GM04504 (cell line): ENCODE data around the gene RBM19.
A peak's percentile ranks its signal among the peaks of the same experiment; 100 is the strongest.
"Not testable (repeated sequence)": the region's sequence is repeated elsewhere in the genome, so short reads cannot be mapped to it uniquely, and the experiment has no call there.

ENCODE experiments used
- DNase-seq: peaks from one replicate; pipeline ENCODE4 v3.0.0-alpha.2; 2012; ENCODE audit warnings: low read depth

RBM19 gene

DNA sequence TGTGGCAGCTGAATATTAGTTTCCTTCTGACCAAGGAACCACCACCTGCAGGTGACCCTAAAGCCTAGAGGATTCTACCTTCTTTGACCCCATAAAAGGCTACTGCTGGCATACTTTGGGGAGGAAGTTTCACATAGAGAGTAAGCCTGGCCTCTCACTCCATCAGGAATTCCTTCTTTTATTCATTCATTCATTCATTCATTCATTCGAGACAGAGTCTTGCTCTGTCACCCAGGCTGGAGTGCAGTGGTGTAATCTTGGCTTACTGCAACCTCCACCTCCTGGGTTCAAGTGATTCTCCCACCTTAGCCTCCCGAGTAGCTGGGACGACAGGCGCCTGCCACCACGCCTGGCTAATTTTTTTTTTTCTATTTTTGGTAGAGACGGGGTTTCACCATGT lies 64.8 kb downstream of the RBM19 start:
- not testable (repeated sequence) for DNase-seq

DNA sequence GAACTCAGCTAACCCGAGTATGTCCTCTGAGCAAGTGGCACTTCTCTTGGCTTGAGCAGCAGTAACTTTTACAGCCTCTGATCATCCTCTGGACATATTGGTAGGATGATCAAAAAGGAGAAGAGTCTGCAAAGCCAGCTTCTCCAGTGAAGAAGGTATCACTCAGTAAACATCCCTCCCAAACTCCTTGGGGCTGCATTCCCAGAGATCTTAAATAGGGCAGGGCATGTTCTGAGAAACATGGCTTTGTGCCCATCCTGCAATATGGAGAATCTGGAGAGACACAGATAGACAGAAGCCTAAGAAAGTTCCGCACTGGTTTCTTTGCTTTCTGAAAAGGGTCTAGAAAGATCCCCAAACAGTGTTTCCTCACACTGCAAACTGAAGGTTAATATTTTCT lies 65.4 kb downstream of the RBM19 start:
- no peak for DNase-seq

DNA sequence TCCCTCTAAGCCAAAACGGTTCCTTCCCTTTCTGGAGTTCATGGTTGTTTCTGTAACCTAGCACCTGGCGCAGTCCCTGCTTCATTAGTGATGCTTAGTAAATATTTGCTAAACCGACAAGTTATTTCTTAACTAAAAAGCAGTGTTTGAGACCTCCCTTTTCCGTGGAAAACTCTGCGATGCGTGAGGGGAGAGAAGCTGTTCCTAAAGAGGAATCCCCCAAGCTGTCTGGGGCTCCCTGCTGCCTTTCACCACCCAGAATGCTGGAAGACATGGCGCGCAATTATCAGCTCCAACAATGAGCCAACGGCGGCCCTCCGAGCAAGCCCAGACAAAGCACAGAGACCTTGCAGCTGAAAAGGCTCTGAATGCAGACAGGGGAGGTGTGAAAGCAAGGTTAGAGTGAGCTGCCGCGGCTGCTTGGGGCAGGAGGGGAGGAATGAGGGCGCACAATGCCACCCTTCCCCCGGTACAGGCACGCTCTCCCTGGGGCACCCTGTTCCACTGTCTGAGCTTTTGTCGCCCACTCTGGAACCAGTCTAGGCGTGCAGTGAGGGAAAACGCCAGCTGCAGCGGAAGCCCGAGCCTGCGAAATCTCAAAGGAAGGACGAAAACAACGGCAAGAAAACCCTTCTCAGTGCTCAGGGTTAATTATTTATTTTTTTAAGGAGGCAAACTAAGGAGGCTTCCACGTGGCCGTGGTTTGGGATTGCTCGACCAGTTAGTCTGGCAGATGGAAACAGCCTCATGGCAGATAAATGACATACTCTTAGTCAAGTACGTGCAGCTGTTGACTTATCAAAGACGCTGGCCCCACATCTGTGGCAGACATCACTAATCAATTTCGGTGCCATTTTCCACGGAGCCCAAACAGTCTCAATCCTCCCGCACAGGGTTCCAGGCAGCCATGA lies 66.3 kb downstream of the RBM19 start:
- DNase-seq: no peak

DNA sequence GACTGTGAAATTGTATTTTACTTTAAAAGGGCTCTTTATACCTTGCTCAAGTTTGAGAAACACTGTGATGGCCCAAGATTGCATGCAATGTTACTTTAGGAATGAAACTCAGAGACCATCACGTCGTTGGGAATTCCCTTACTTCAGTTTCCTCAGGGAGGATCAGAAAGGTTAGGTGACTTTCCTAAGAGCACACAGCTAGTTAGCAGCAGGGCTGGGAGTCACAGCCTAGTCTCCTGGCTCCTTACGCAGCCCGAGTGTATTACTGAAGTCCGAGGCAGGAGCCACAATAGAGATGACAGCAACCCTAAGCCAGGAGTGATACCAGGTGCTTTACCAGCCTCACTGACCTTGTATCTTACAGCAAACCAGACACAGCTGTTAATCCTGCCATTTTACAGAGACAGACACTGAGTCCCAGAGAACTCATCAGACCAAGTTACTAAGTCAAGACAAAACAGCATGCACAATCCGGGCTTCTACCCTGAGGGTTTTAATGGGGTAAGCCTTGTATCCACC lies 67.0 kb downstream of the RBM19 start:
- no peak for DNase-seq

DNA sequence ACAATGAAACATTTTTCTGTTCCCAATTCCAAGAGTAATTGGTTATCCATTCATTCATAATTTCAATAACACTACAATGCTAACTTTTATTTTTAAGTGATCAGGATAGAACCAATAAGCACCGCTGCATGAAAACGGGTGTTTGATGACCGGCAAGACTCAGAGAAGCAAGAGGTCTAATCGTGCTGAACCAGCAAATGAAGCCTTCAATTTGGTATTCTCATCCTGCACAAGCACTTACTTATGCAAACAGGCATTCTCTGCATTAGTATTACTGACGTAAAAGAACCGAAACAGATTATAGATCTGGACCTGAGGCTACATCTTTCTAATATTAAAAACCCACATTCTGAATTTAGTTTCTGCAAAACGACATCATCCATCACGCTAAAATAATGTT lies 67.7 kb downstream of the RBM19 start:
- no peak for DNase-seq

DNA sequence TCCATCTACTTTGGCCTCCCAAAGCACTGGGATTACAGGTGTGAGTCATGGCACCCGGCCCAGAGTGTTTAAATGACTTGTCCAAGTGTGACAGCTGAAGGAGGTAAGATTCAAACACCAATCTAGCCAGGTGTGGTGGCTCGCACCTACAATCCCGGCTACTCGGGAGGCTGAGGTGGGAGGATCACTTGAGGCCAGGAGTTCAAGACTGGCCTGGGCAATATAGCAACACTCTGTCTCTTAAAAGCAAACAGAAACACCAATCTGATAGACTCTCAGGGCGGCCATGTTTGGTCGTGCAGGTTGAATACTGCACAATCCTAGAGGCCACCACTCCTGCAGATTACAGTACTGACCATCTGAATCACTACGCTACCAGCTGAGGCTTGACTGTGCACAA lies 68.7 kb downstream of the RBM19 start:
- DNase-seq: no peak

DNA sequence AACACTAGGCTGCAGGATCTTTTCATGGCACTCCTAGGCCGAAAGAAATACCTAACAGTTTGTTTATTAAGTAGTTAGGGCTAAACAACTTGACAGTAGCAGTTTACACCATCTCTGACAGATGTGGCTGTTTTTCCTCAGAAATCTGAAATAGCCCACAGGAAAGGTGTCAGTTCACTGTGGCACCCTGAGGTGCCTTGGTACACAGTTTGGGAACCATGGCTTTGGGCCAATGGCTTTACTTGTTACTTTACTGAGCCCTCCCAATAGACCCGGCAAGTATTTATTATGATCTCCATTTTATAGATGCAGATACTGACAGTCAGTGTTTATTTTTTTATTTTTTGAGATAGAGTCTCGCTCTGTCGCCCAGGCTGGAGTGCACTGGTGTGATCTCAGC lies 69.3 kb downstream of the RBM19 start:
- no peak for DNase-seq

DNA sequence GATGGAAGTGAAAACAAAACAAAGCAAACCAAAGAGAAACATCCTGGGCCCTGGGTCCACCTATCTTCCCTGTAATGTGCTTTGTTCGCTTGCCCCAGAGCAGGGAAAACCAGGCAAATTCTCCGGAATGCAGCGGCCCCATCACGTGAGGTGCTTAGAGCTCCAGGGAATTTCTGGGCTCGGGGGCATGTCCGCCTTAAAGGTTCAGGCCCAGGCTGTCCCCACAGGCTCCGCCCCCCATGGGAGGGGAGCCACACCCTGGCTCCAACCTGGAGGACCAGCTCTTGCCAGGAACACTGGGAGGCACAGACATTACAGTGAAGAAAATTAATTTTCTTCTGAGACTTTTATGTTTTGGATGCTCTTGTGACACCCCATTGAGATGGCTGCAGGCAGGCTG lies 69.9 kb downstream of the RBM19 start:
- no peak for DNase-seq

DNA sequence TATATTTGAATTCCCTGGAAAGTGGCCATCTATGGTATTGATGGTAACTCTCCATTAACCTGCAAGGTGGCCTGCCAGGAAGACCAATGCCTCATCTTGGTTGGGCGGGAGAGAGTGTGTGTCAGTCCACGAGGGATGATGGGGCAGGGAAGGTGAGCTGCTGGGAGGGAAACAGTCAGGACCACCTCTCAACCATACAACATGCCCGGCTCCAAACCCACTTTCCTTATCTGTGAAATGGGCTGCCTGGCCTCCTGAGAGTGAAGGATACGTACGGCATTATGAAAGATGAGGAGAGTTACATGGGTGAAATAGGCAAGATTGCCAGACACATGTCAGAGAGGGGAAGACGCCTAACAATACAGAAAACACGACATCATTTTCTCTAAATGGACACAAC lies 70.9 kb downstream of the RBM19 start:
- no peak for DNase-seq

DNA sequence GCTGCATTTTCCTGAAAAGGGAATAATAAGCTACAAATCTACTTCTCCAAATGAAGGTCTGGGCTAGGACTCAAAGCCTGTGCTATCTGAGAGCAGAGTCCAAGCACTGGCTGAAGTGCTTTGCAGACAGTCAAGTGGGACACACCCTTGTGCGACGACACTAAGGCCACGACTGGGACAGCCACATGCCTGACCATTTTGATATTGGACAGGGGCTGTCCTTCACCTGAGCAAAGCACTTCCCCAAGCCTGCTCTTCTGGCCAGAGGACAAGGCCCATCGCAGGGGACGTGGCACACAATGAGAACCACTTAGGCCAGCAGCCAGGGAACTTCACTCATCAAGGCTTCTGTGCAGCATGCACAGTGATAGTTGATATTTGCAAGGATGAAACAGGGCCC lies 71.4 kb downstream of the RBM19 start:
- no peak for DNase-seq

DNA sequence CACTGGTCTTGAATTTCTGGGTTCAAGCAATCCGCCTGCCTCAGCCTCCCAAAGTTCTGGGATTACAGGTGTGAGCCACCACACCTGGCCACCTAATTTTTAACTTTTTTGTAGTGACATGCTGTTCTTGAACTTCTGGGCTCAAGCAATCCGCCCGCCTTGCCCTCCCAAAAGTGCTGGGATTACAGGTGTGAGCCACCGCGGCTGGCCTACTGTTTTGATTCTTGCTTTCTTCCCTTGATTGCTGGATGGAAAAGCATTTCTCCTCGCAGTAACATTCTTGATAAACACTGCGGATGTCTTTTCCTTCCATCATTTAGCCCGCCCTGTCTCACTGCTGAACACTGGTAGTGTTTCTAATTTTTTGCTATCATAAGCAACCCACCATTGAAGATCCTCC lies 72.9 kb downstream of the RBM19 start:
- no peak for DNase-seq

DNA sequence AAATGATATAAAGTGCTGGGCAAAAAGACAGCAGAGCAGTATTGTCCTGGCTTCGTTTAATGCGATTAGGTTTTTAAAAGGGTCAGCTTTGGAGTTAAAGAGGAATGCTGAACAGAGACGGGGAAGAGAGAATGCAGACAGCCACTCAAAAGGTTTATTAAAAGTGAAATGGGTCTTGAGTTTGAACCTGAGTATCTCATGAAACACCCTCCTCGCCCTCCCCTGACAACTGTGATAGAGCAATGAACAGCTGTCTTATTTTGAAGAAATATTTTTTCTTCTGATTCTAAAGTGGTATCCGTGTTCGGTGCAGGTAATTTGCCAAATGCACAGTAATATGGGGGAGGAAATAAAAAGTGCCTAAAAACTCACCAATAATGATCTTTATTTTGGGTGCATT lies 73.6 kb downstream of the RBM19 start:
- no peak for DNase-seq

DNA sequence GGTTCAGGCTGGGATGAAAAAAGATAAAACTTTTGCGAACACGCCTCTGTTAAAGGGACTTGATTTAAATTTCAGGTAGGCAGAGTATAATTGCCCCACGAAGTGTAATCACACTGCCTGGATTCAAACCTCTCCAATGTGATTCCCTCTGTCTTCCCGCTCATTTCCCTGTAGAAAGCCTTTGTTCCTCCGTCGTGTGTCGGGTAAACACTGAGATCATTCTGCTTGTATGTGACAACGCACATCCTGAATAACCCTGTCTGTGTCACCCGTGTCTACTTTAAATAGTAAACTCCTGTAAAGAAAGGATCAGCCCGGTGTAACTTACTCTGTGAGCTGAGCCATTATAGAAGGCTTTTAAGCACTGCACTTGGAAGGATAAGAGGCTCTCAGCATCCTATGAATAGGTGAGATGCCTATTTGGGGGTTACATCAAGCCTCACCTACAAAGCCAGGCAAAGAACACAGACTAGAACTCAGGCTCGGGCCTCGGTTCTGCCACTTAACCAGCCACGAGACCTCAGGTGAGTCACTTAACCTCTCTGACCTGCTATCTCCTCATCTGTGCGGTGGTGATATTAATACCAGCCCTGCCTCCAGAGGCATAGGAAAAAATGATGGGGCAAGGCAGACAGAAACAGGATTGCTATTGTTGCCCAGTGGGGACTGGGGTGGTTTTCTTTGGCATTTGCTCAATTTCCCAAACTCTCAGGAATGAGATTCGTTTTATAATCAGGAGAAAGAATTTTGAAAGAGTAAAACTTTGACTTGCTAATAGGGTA lies 74.2 kb downstream of the RBM19 start:
- no peak for DNase-seq

DNA sequence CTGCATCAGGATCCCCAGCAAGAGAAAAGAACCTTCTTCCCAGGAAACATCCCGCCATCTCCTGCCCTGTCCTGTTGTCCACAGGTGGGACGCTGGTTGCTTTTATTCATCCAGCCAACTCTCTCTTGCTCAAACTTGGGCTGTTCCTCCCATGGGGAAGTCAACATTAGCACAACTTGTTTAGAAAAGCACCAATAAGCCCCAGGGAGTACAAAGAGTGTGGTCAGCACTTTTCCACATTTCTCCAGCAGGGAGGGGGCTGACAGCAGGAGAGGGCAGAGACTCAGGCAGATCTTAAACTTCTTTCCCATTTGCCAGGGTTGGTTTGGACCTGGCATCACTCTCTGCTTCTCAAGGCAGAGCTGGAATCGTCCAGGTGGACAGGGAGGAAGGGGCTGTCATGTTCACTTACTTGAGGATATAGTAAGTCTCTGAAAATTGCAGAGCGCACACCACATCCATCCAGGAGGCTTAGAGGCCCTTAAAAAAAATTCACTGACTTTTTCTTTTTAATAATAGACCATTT lies 74.9 kb downstream of the RBM19 start:
- DNase-seq: no peak

DNA sequence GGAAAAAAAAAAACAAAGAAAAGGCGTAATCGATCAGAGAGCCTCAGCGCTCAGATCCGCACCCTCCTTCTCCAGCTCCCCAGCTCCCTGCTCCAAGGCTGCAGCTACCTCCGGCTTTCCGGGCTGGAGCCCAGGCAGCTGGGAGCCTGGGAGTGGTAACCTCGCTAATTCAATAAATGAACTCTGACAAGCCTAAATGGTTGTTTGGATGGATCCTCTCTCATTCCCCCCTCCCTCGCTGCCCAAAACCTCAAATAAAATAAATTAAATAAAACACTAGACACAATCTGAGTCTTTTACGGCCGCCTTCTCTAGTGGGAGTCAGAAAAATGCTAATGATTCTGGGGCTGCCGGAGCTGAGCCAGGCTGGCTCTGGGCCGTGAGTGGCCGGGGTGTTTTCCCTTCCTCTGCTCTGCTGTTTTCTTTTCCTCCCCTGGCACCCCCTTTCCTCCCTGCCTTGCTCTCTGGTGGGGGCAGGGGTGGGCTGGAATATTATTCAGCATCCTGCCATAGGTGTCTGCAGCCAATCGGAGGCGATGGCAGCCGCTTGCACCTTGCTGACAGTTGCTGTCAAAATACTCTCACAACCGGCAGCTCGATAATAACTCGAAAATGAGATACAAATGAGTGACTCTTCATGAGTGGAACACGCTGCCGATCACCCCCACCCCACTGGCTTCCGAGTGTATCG lies 76.1 kb downstream of the RBM19 start:
- no peak for DNase-seq

DNA sequence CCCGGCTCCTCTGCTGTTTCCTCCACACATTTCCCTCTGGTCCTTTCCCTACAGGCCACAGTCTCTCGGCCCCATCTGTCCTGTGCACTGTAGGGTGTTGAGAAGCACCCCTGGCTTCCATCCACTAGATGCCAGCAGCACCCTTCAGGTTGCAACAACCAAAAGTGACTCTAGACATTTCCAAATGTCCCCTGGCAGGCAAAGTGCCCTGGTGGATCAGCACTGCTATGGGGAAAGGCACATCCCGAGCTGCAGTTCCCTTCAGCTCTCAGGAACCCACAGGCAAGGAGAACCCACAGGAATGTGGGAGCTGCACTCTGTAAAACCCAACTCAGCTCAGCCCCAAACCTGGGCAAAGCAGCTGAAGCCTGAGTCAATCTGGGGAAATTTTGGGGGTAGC lies 77.0 kb downstream of the RBM19 start:
- DNase-seq: peak; percentile 28

DNA sequence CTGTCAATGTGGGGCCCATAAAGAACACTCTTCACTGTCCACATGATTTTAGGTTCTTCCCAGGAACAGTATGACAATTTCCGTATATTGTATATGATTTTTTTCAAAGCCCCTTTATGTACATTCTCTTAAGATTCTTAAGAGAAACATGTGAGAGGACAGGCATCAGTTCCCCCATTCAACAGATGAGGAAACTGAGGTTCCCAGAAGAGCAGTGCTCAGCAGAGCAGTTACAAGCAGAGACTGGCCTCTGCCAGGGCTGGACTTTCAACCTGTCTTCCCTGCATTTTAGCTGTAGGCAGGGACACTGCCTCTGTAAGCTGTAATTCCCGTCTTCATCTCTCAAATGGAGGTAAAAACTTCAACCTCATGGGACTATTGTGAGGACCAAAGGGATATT lies 77.7 kb downstream of the RBM19 start:
- no peak for DNase-seq

DNA sequence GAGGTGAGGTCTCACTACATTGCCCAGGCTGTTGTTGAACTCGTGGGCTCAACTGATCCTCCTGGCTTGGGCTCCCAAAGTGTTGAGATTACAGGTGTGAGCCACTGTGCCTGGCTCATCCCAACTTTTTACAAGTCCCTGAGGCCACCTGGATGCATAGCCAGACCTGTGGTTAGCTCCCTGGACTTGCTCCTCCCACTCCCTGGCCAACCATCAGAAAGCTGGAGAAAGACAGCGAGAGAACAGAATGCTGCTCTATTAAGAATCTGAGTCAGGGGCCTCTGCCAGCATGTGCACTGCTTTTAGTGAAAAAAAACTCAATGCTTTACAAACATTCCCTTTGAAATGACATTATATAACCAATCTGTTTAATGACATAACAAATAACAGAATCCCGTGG lies 78.2 kb downstream of the RBM19 start:
- no peak for DNase-seq

DNA sequence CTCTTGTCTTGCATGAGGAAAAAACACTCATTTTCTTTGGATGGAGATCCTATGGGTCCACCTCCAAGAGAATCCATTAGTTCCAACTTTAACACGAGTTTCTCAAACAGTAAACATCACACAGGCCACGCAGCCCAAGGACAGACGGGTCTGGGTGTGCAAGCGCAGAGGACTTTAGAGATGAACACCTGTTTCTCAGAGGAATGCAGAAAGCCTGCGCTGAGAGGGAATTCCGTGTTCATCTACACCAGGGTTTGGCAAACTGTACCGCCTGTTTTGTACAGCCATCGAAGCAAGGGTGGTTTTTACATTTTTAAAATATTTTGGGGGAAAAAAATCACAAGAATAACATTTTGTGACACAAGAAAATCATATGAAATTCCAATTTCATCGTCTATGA lies 79.4 kb downstream of the RBM19 start:
- DNase-seq: no peak

DNA sequence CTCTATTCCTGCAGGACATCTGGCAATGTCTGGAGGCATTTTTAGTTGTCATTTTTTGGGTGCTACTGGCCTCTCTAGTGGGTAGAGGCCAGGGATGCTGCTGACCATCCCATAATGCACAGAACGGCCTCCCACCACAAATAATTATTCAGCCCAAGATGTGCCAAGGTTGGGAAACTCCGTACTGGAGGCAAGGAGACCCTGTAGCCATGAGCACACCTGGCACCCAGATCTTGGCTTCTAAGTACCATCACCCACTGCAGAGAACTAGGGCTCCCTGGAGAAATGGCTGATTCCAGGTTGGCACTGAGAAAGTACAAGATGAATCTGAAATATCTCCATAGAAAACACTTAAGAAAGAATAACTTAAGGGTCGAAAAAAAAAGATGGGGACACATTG lies 81.7 kb downstream of the RBM19 start:
- no peak for DNase-seq

DNA sequence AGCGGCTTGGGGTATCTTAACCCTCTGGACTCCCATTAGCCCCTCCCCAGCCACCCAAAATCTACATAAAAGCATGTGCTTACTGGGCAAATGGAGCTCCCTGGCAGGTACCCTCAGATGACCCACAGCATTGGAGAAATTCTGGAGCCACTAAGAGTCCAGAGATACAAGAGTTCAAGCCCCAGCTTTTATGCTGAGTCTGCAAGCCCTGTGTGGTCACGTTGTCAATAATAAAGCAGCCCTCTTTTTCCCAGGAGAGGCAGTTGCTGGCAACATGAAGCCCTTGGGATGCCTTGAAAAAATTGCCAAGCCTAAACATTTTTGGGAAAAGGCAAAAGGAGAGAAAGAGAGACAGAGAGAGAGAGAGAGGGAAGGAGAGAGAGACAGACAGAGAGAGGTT lies 83.4 kb downstream of the RBM19 start:
- DNase-seq: no peak
